Stimulated activated CD4-positive, alpha-beta T cell treated with anti-CD3 and anti-CD28 coated beads, Interleukin-15, amount 100 ng/mL, for 24 hours (primary cell): ENCODE results near the gene PCDHB8.
A peak's percentile ranks its signal among the peaks of the same experiment; 100 is the strongest.
"Not testable (repeated sequence)": the region's sequence is repeated elsewhere in the genome, so short reads cannot be mapped to it uniquely, and the experiment has no call there.

Experiments used
- DNase-seq: peaks from one replicate; pipeline ENCODE4 v3.0.0-alpha.2; 2020

The PCDHB8 gene

DNA sequence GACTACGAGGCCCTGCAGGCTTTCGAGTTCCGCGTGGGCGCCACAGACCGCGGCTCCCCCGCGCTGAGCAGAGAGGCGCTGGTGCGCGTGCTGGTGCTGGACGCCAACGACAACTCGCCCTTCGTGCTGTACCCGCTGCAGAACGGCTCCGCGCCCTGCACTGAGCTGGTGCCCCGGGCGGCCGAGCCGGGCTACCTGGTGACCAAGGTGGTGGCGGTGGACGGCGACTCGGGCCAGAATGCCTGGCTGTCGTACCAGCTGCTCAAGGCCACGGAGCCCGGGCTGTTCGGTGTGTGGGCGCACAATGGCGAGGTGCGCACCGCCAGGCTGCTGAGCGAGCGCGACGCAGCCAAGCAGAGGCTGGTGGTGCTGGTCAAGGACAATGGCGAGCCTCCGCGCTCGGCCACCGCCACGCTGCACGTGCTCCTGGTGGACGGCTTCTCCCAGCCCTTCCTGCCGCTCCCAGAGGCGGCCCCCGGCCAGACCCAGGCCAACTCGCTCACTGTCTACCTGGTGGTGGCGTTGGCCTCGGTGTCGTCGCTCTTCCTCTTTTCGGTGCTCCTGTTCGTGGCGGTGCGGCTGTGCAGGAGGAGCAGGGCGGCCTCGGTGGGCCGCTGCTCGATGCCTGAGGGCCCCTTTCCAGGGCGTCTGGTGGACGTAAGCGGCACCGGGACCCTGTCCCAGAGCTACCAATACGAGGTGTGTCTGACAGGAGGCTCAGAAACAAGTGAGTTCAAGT is 6.7 kb downstream of the PCDHB8 start:
- DNase-seq = not testable (repeated sequence)

GRCh38 chr5:141186897-141187512 is 9.4 kb downstream of the PCDHB8 start, which contains the start of gene PCDHB9:
Gene PCDHB9, plus strand, starts transcription at chr5:141187161. Its CDS starts 158 bp downstream, at chr5:141187319.
- peak; percentile 47 for DNase-seq

DNA sequence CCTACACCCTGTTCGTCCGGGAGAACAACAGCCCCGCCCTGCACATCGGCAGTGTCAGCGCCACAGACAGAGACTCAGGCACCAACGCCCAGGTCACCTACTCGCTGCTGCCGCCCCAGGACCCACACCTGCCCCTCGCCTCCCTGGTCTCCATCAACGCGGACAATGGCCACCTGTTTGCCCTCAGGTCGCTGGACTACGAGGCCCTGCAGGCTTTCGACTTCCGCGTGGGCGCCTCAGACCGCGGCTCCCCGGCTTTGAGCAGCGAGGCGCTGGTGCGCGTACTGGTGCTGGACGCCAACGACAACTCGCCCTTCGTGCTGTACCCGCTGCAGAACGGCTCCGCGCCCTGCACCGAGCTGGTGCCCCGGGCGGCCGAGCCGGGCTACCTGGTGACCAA is 11.1 kb downstream of the PCDHB8 start:
- not testable (repeated sequence) for DNase-seq

GRCh38 chr5:141189131-141189530 is 11.5 kb downstream of the PCDHB8 start:
- DNase-seq = not testable (repeated sequence)

DNA sequence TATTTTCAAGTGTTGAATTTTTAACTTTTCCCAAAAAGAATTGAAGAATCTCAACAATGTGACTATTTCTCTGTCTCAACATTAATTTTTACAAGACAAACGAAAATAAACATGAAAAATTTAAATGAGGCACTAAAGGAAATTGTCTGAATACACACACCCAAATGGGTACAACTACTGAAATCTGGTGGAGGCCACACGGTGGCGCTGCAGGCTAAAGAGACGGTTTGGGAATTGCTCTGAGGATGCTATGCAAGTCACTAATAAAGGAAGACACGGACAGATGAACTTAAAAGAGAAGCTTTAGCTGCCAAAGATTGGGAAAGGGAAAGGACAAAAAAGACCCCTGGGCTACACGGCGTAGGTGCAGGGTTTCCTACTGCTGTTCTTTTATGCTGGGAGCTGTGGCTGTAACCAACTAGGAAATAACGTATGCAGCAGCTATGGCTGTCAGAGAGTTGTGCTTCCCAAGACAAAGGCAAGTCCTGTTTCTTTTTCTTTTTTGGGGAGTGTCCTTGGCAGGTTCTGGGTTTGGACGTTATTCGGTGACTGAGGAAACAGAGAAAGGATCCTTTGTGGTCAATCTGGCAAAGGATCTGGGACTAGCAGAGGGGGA is 14.6 kb downstream of the PCDHB8 start, which contains the start of gene PCDHB10:
Gene PCDHB10 (plus strand): TSS at position 244 of the 616 bp plus-strand sequence. CDS start 200 bp downstream, at position 444.
- peak; percentile 41 for DNase-seq

DNA sequence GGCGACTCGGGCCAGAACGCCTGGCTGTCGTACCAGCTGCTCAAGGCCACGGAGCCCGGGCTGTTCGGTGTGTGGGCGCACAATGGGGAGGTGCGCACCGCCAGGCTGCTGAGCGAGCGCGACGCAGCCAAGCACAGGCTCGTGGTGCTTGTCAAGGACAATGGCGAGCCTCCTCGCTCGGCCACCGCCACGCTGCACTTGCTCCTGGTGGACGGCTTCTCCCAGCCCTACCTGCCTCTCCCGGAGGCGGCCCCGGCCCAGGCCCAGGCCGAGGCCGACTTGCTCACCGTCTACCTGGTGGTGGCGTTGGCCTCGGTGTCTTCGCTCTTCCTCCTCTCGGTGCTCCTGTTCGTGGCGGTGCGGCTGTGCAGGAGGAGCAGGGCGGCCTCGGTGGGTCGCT is 16.7 kb downstream of the PCDHB8 start:
- not testable (repeated sequence) for DNase-seq

GRCh38 chr5:141196363-141196762 is 18.8 kb downstream of the PCDHB8 start:
- no peak for DNase-seq

GRCh38 chr5:141199359-141200235 is 22.0 kb downstream of the PCDHB8 start, which contains the start of gene PCDHB11:
Gene PCDHB11, plus strand, starts transcription at chr5:141199627. Its CDS starts 148 bp downstream, at chr5:141199775.
- no peak for DNase-seq

DNA sequence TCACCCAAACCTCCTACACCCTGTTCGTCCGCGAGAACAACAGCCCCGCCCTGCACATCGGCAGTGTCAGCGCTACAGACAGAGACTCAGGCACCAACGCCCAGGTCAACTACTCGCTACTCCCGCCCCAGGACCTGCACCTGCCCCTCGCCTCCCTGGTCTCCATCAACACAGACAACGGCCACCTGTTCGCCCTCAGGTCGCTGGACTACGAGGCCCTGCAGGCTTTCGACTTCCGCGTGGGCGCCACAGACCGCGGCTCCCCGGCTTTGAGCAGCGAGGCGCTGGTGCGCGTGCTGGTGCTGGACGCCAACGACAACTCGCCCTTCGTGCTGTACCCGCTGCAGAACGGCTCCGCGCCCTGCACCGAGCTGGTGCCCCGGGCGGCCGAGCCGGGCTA is 23.5 kb downstream of the PCDHB8 start:
- DNase-seq = not testable (repeated sequence)

DNA sequence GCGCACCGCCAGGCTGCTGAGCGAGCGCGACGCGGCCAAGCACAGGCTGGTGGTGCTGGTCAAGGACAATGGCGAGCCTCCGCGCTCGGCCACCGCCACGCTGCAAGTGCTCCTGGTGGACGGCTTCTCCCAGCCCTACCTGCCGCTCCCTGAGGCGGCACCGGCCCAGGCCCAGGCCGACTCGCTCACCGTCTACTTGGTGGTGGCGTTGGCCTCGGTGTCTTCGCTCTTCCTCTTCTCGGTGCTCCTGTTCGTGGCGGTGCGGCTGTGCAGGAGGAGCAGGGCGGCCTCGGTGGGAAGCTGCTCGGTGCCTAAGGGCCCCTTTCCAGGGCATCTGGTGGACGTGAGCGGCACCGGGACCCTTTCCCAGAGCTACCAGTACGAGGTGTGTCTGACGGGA is 24.1 kb downstream of the PCDHB8 start:
- not testable (repeated sequence) for DNase-seq

GRCh38 chr5:141208478-141208877 is 30.9 kb downstream of the PCDHB8 start, which contains the start of gene PCDHB12:
Gene PCDHB12, plus strand, starts transcription at chr5:141208719. Its CDS starts 189 bp downstream, at chr5:141208908.
- no peak for DNase-seq

GRCh38 chr5:141210281-141210680 is 32.7 kb downstream of the PCDHB8 start:
- not testable (repeated sequence) for DNase-seq

DNA sequence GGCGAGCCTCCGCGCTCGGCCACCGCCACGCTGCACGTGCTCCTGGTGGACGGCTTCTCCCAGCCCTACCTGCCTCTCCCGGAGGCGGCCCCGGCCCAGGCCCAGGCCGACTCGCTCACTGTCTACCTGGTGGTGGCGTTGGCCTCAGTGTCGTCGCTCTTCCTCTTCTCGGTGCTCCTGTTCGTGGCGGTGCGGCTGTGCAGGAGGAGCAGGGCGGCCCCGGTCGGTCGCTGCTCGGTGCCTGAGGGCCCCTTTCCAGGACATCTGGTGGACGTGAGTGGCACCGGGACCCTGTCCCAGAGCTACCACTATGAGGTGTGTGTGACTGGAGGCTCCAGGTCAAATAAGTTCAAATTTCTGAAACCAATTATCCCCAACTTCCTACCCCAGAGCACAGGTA is 33.3 kb downstream of the PCDHB8 start:
- DNase-seq = not testable (repeated sequence)

DNA sequence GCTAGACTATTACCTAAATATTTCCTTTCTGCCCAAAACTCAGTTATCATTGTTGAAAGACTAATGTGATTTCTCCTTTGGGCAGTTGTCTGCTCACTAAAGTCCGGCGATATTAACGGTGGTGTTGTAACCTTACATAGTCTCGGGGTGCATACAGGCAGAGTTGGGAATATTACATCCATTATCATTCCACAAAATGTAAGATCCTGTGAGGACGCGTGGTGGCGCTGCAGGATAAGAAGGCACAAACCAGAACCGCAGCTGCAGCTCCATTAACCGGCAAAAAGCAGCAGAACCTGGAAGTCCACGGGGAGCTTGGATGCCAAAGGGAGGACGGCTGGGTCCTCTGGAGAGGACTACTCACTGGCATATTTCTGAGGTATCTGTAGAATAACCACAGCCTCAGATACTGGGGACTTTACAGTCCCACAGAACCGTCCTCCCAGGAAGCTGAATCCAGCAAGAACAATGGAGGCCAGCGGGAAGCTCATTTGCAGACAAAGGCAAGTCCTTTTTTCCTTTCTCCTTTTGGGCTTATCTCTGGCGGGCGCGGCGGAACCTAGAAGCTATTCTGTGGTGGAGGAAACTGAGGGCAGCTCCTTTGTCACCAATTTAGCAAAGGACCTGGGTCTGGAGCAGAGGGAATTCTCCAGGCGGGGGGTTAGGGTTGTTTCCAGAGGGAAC is 36.2 kb downstream of the PCDHB8 start, which contains the start of gene PCDHB13:
Gene PCDHB13 (plus strand): TSS at position 264 of the 684 bp plus-strand sequence. CDS start 205 bp downstream, at position 469.
- peak; percentile 21 for DNase-seq

DNA sequence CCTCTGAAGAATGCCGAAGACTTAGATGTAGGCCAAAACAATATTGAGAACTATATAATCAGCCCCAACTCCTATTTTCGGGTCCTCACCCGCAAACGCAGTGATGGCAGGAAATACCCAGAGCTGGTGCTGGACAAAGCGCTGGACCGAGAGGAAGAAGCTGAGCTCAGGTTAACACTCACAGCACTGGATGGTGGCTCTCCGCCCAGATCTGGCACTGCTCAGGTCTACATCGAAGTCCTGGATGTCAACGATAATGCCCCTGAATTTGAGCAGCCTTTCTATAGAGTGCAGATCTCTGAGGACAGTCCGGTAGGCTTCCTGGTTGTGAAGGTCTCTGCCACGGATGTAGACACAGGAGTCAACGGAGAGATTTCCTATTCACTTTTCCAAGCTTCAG is 37.0 kb downstream of the PCDHB8 start:
- not testable (repeated sequence) for DNase-seq

- DNase-seq = not testable (repeated sequence)
Observed at GRCh38 chr5:141215504-141215903, 37.9 kb downstream of the PCDHB8 start.

DNA sequence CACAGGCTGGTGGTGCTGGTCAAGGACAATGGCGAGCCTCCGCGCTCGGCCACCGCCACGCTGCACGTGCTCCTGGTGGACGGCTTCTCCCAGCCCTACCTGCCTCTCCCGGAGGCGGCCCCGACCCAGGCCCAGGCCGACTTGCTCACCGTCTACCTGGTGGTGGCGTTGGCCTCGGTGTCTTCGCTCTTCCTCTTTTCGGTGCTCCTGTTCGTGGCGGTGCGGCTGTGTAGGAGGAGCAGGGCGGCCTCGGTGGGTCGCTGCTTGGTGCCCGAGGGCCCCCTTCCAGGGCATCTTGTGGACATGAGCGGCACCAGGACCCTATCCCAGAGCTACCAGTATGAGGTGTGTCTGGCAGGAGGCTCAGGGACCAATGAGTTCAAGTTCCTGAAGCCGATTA is 38.4 kb downstream of the PCDHB8 start:
- not testable (repeated sequence) for DNase-seq

- no peak for DNase-seq
Observed at GRCh38 chr5:141223112-141223783, 45.7 kb downstream of the PCDHB8 start, which contains the start of gene PCDHB14. Gene PCDHB14, plus strand, starts transcription at chr5:141223343. Its CDS starts 163 bp downstream, at chr5:141223506.

DNA sequence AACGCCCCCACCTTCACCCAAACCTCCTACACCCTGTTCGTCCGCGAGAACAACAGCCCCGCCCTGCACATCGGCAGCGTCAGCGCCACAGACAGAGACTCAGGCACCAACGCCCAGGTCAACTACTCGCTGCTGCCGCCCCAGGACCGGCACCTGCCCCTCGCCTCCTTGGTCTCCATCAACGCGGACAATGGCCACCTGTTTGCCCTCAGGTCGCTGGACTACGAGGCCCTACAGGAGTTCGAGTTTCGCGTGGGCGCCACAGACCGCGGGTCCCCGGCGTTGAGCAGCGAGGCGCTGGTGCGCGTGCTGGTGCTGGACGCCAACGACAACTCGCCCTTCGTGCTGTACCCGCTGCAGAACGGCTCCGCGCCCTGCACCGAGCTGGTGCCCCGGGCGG is 47.3 kb downstream of the PCDHB8 start:
- DNase-seq = not testable (repeated sequence)

DNA sequence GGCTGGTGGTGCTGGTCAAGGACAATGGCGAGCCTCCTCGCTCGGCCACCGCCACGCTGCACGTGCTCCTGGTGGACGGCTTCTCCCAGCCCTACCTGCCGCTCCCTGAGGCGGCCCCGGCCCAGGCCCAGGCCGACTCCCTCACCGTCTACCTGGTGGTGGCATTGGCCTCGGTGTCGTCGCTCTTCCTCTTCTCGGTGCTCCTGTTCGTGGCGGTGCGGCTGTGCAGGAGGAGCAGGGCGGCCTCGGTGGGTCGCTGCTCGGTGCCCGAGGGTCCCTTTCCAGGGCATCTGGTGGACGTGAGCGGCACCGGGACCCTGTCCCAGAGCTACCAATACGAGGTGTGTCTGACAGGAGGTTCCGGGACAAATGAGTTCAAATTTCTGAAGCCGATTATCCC is 47.8 kb downstream of the PCDHB8 start:
- DNase-seq = not testable (repeated sequence)
